Smooth muscle cell (in vitro differentiated cells): Measurements from ENCODE around the gene TEKT2. TPM values are rescaled to one million over a fixed set of nuclear protein-coding genes. Genes with fewer than 3 reads are reported as not detected.

Experiments
- DNase-seq: peaks from one replicate; lab custom pipeline; 2025; ENCODE audit not compliant: unreplicated experiment; lab: John Stamatoyannopoulos, UW
- H2AFZ ChIP-seq: fragments of 200-600 bp; sonication (generic); 2 replicates; pipeline ENCODE4 v1.6.0; 2016; ENCODE audit warnings: antibody characterized with exemption, low read depth, mild to moderate bottlenecking
- H3F3A ChIP-seq: fragments of 200-600 bp; sonication (generic); 2 replicates; pipeline ENCODE4 v1.6.0; 2017; ENCODE audit warnings: antibody characterized with exemption, low read depth
- H3K27ac ChIP-seq: fragments of 200-600 bp; sonication (generic); 2 replicates; pipeline ENCODE4 v1.5.1; 2016; ENCODE audit warnings: low read depth, mild to moderate bottlenecking
- H3K27me3 ChIP-seq: fragments of 200-600 bp; sonication (generic); 2 replicates; pipeline ENCODE4 v1.6.1; 2016; ENCODE audit warnings: low read depth, mild to moderate bottlenecking
- H3K36me3 ChIP-seq: fragments of 200-600 bp; sonication (generic); 2 replicates; pipeline ENCODE4 v1.5.1; 2016; ENCODE audit warnings: low read depth
- H3K4me1 ChIP-seq: fragments of 200-600 bp; sonication (generic); 2 replicates; pipeline ENCODE4 v1.5.1; 2016; ENCODE audit warnings: low read depth
- H3K4me2 ChIP-seq: fragments of 200-600 bp; sonication (generic); 2 replicates; pipeline ENCODE4 v1.6.0; 2016; ENCODE audit warnings: mild to moderate bottlenecking
- H3K4me3 ChIP-seq: fragments of 200-600 bp; sonication (generic); 2 replicates; pipeline ENCODE4 v1.5.1; 2016; ENCODE audit warnings: mild to moderate bottlenecking
- H3K79me2 ChIP-seq: fragments of 200-600 bp; sonication (generic); 2 replicates; pipeline ENCODE4 v1.6.0; 2016; ENCODE audit warnings: low read depth, mild to moderate bottlenecking
- H3K9ac ChIP-seq: fragments of 200-600 bp; sonication (generic); 2 replicates; pipeline ENCODE4 v1.6.0; 2016; ENCODE audit warnings: low read depth
- H3K9me3 ChIP-seq: fragments of 200-600 bp; sonication (generic); replicated peaks from 2 replicates; pipeline ENCODE4 v1.5.1; 2016; ENCODE audit warnings: low read depth
- H4K20me1 ChIP-seq: fragments of 200-600 bp; sonication (generic); 2 replicates; pipeline ENCODE4 v1.6.0; 2016; ENCODE audit warnings: low read depth
- WGBS: methylation state at CpG from one replicate; pipeline ENCODE4 v1.1.7; 2016; ENCODE audit warnings: low lambda C conversion rate; 5-methylcytosine and 5-hydroxymethylcytosine counted together
- polyA plus RNA-seq: library from polyadenylated mRNA; unstranded; fragments of >200 nt; fragmentation: Nextera tagmentation; extraction: Ambion mirVana; gene quantifications from 2 replicates; pipeline ENCODE4 v1.2.1, GENCODE V29; 2016
- total RNA-seq: library from RNA; depleted of rRNA; stranded (reverse); fragments of >200 nt; gene quantifications from 2 replicates; pipeline ENCODE4 v1.2.3, GENCODE V29; 2014
- TF ChIP-seq, protein P1 (sequence below): fragments of 200-600 bp; sonication (generic); IDR thresholded peaks from 2 replicates; pipeline ENCODE4 v1.5.1; 2017; ENCODE audit warnings: borderline replicate concordance, mild to moderate bottlenecking, antibody characterized with exemption; ENCODE audit not compliant: insufficient read depth, poor library complexity, severe bottlenecking

The TEKT2 gene, protein sequence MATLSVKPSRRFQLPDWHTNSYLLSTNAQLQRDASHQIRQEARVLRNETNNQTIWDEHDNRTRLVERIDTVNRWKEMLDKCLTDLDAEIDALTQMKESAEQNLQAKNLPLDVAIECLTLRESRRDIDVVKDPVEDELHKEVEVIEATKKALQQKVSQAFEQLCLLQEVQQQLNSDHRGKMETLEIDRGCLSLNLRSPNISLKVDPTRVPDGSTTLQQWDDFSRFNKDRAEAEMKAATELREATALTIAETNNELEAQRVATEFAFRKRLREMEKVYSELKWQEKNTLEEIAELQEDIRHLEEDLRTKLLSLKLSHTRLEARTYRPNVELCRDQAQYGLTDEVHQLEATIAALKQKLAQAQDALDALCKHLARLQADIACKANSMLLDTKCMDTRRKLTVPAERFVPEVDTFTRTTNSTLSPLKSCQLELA
- total RNA-seq (0.27 TPM in 1 of 2 replicates, not detected in the other), polyA plus RNA-seq (0.66 and 0.85 TPM in 2 replicates)

- DNase-seq = peak; percentile 34
- WGBS = 25% methylated on average over 26 of the region's 59 CpGs
- H3K27me3 ChIP-seq = no peaks in the 10 kb centered on the region
- peak within 1 kb of the TSS; percentile 76 for H3K4me3 ChIP-seq
- H3K36me3 ChIP-seq = no peaks in the 10 kb centered on the region
- peaks cover under 1% of the 10 kb centered on the region for H3K79me2 ChIP-seq
- TF ChIP-seq, protein P1, sequence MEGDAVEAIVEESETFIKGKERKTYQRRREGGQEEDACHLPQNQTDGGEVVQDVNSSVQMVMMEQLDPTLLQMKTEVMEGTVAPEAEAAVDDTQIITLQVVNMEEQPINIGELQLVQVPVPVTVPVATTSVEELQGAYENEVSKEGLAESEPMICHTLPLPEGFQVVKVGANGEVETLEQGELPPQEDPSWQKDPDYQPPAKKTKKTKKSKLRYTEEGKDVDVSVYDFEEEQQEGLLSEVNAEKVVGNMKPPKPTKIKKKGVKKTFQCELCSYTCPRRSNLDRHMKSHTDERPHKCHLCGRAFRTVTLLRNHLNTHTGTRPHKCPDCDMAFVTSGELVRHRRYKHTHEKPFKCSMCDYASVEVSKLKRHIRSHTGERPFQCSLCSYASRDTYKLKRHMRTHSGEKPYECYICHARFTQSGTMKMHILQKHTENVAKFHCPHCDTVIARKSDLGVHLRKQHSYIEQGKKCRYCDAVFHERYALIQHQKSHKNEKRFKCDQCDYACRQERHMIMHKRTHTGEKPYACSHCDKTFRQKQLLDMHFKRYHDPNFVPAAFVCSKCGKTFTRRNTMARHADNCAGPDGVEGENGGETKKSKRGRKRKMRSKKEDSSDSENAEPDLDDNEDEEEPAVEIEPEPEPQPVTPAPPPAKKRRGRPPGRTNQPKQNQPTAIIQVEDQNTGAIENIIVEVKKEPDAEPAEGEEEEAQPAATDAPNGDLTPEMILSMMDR = no peak
- H3K4me1 ChIP-seq = peaks cover 19% of the 10 kb centered on the region
- H4K20me1 ChIP-seq = no peaks in the 10 kb centered on the region
- H3K9ac ChIP-seq = peak within 1 kb of the TSS; percentile 90
- no peaks in the 10 kb centered on the region for H3F3A ChIP-seq
- H2AFZ ChIP-seq = peak within 1 kb of the TSS; percentile 86
- peak within 1 kb of the TSS; percentile 98 for H3K4me2 ChIP-seq
- no peaks in the 10 kb centered on the region for H3K9me3 ChIP-seq
- H3K27ac ChIP-seq = peak within 1 kb of the TSS; percentile 38
These were observed at the start of gene TEKT2 for GRCh38 chr1:36083635-36084496. TEKT2 (plus strand) TSS chr1:36084094; CDS start chr1:36084922, 828 bp downstream.

GRCh38 chr1:36034692-36035091 is 49.2 kb upstream of the TEKT2 start:
- Histone ChIP-seq H2AFZ (no peak overlapping the region), H3K27ac (peak overlapping the region; percentile 5), H3K9ac (no peak overlapping the region), H4K20me1 (no peaks in the 10 kb centered on the region), H3F3A (no peaks in the 10 kb centered on the region), H3K4me3 (no peak overlapping the region), H3K36me3 (peaks cover 9% of the 10 kb centered on the region), H3K79me2 (peaks cover 5% of the 10 kb centered on the region), H3K27me3 (no peaks in the 10 kb centered on the region), H3K4me2 (no peak overlapping the region), H3K9me3 (no peaks in the 10 kb centered on the region), H3K4me1 (no peaks in the 10 kb centered on the region)
- TF ChIP-seq, protein P1 = no peak
- DNase-seq = no peak

DNA sequence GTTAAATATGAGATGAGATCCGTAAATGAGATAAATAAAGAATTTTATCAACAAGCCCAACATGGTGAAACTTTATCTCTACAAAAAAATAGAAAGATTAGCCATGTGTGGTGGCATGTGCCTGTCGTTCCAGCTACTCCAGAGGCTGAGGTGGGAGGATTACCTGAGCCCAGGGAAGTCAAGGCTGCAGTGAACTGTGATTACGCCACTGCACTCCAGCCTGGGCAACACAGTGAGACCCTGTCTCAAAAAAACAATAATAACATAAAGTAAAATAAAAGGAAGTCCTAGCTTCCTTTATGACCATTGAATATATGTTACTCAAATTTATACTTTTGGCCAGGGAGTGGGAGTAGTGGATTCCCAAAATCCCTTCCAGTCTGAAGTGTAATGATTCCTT is 48.7 kb upstream of the TEKT2 start:
- peaks cover 14% of the 10 kb centered on the region for H3K36me3 ChIP-seq
- H3K4me2 ChIP-seq = no peak overlapping the region
- H3K27me3 ChIP-seq = no peaks in the 10 kb centered on the region
- H3K27ac ChIP-seq = peak overlapping the region; percentile 3
- TF ChIP-seq, protein P1 = no peak
- H3K79me2 ChIP-seq = peaks cover 5% of the 10 kb centered on the region
- H4K20me1 ChIP-seq = no peaks in the 10 kb centered on the region
- no peak overlapping the region for H3K9ac ChIP-seq
- no peak overlapping the region for H2AFZ ChIP-seq
- H3K4me3 ChIP-seq = no peak overlapping the region
- WGBS = 88% methylated on average over 3 of the region's 3 CpGs
- H3F3A ChIP-seq = no peaks in the 10 kb centered on the region
- DNase-seq = no peak
- no peaks in the 10 kb centered on the region for H3K4me1 ChIP-seq
- H3K9me3 ChIP-seq = no peaks in the 10 kb centered on the region
